ENCODE results near the gene CEP112.

CEP112 gene

GRCh38 chr17:65678546-65678945 is 513.4 kb downstream of the CEP112 start:
- Histone ChIP-seq H3K27me3 (ENCODE audit: insufficient read depth, low read length) (no peaks in the 10 kb centered on the region), H3K4me3 (ENCODE audit: low read length) (no peak overlapping the region), H3K9me3 (ENCODE audit: low read length) (no peaks in the 10 kb centered on the region), H2AFZ (ENCODE audit: low read depth, low read length) (no peak overlapping the region), H3K36me3 (ENCODE audit: insufficient read depth, low read length) (no peaks in the 10 kb centered on the region), H3K4me1 (ENCODE audit: insufficient read depth, low read length) (peaks cover 4% of the 10 kb centered on the region)

DNA sequence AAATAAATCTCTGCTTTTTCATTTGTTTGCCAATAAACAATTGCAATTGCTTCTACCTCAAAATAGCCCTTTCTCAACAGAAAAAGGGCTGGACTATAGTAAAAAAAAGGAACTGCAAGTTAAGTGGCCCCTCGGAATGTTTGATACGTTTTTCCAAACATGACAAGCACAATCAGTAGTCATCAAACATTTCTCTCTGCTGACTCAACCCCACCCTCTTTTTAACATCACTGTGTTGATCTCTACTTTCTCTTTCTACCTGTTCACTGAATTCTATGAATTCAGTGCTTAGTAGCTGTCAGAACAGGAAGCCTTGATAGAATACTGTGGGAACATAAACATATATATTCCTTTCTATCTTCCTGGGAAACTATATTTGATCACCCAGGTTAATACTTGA is 514.0 kb downstream of the CEP112 start:
- H3K36me3 ChIP-seq (ENCODE audit: insufficient read depth, low read length) = no peaks in the 10 kb centered on the region
- H3K27me3 ChIP-seq (ENCODE audit: insufficient read depth, low read length) = no peaks in the 10 kb centered on the region
- H3K4me3 ChIP-seq (ENCODE audit: low read length) = no peak overlapping the region
- peaks cover 4% of the 10 kb centered on the region for H3K4me1 ChIP-seq (ENCODE audit: insufficient read depth, low read length)
- H2AFZ ChIP-seq (ENCODE audit: low read depth, low read length) = no peak overlapping the region
- no peaks in the 10 kb centered on the region for H3K9me3 ChIP-seq (ENCODE audit: low read length)

DNA sequence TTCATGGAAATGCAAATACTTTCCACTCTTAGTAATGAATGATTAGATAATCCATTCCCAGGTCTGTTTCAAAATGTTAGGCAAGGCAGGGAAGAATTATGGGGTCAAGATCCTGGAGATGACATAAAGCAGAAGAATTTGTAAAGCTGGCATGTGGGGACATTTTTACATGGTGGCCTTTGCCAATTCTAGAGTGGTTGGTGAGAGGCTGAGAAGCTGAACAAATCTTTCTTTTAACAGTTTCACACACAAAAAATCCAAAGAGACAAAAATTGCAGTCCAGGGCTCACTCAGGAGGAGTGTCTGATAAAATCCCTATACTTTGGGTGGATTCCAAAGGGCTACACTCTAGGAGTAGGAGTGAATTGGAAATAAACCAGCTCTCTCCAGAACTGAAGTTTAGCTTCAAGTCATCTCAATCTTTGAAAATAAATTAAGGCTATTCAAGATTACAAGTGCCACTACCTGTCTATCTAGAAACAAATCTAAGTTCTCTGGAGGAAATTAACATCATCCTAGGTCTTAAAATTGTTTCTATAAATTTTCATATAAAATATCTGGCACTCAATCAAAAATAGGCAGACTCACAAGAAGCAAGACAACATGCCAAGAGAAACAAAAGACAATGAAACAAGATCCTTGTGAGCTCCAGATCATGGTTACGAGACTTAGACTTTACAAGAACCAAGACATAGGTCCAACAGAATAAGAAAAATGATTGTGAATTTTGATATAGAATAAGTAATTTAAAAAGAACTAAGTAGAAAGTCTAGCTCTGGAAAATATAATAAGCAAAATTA is 517.5 kb downstream of the CEP112 start:
- no peaks in the 10 kb centered on the region for H3K9me3 ChIP-seq (ENCODE audit: low read length)
- no peaks in the 10 kb centered on the region for H3K27me3 ChIP-seq (ENCODE audit: insufficient read depth, low read length)
- H3K4me3 ChIP-seq (ENCODE audit: low read length) = no peak overlapping the region
- no peak overlapping the region for H2AFZ ChIP-seq (ENCODE audit: low read depth, low read length)
- peaks cover 8% of the 10 kb centered on the region for H3K4me1 ChIP-seq (ENCODE audit: insufficient read depth, low read length)
- H3K36me3 ChIP-seq (ENCODE audit: insufficient read depth, low read length) = no peaks in the 10 kb centered on the region

- Histone ChIP-seq H2AFZ (ENCODE audit: low read depth, low read length) (no peak overlapping the region), H3K9me3 (ENCODE audit: low read length) (no peaks in the 10 kb centered on the region), H3K4me3 (ENCODE audit: low read length) (no peak overlapping the region), H3K27me3 (ENCODE audit: insufficient read depth, low read length) (no peaks in the 10 kb centered on the region), H3K4me1 (ENCODE audit: insufficient read depth, low read length) (peaks cover 16% of the 10 kb centered on the region), H3K36me3 (ENCODE audit: insufficient read depth, low read length) (no peaks in the 10 kb centered on the region)
Observed at GRCh38 chr17:65670667-65671371, 521.1 kb downstream of the CEP112 start.

GRCh38 chr17:65668211-65668610 is 523.7 kb downstream of the CEP112 start:
- no peak overlapping the region for H2AFZ ChIP-seq (ENCODE audit: low read depth, low read length)
- no peak overlapping the region for H3K4me3 ChIP-seq (ENCODE audit: low read length)
- peaks cover 6% of the 10 kb centered on the region for H3K9me3 ChIP-seq (ENCODE audit: low read length)
- H3K36me3 ChIP-seq (ENCODE audit: insufficient read depth, low read length) = no peaks in the 10 kb centered on the region
- peaks cover 16% of the 10 kb centered on the region for H3K4me1 ChIP-seq (ENCODE audit: insufficient read depth, low read length)
- H3K27me3 ChIP-seq (ENCODE audit: insufficient read depth, low read length) = no peaks in the 10 kb centered on the region

DNA sequence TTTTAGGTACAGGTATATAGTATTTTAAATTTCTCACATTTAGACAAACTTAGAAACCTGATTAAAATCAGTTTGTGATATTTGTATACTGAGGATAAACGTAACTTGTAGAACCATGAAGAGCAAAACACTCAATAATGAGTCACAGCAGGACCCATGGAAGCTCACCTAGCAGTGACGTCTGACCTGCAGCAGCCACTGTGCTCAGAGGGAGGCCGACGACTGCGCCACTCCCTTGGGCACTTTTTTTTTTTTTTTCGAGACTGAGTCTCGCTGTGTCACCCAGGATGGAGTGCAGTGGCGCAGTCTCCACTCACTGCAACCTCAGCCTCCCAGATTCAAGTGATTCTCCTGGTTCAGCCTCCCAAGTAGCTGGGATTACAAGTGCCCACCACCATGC is 524.3 kb downstream of the CEP112 start:
- Histone ChIP-seq H3K9me3 (ENCODE audit: low read length) (peaks cover 6% of the 10 kb centered on the region), H3K36me3 (ENCODE audit: insufficient read depth, low read length) (no peaks in the 10 kb centered on the region), H2AFZ (ENCODE audit: low read depth, low read length) (no peak overlapping the region), H3K4me3 (ENCODE audit: low read length) (no peak overlapping the region), H3K4me1 (ENCODE audit: insufficient read depth, low read length) (peaks cover 20% of the 10 kb centered on the region), H3K27me3 (ENCODE audit: insufficient read depth, low read length) (no peaks in the 10 kb centered on the region)

GRCh38 chr17:65666876-65667321 is 525.0 kb downstream of the CEP112 start:
- H2AFZ ChIP-seq (ENCODE audit: low read depth, low read length) = no peak overlapping the region
- H3K4me3 ChIP-seq (ENCODE audit: low read length) = no peak overlapping the region
- H3K4me1 ChIP-seq (ENCODE audit: insufficient read depth, low read length) = peaks cover 26% of the 10 kb centered on the region
- H3K27me3 ChIP-seq (ENCODE audit: insufficient read depth, low read length) = no peaks in the 10 kb centered on the region
- no peaks in the 10 kb centered on the region for H3K36me3 ChIP-seq (ENCODE audit: insufficient read depth, low read length)
- peaks cover 6% of the 10 kb centered on the region for H3K9me3 ChIP-seq (ENCODE audit: low read length)

GRCh38 chr17:65665966-65666365 is 526.0 kb downstream of the CEP112 start:
- Histone ChIP-seq H3K36me3 (ENCODE audit: insufficient read depth, low read length) (no peaks in the 10 kb centered on the region), H3K9me3 (ENCODE audit: low read length) (peaks cover 6% of the 10 kb centered on the region), H3K4me3 (ENCODE audit: low read length) (no peak overlapping the region), H3K4me1 (ENCODE audit: insufficient read depth, low read length) (peaks cover 23% of the 10 kb centered on the region), H2AFZ (ENCODE audit: low read depth, low read length) (no peak overlapping the region), H3K27me3 (ENCODE audit: insufficient read depth, low read length) (no peaks in the 10 kb centered on the region)

DNA sequence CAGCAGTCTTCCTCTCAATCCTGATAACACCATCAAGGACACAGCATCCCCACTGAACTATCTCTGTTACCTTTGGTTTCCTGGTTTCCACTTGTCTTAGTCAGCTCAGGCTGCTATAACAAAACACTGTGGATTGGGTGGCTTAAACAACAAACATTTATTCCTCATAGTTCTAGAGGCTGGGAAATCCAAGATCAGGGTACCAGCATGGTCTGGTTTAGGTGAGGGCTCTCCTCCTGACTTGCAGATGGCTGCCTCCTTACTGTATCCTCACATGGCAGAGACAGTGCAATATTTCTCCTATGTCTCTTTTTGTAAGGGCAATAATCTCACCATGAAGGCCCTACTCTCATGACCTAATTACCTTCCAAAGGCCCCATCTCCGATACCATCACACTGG is 527.2 kb downstream of the CEP112 start:
- Histone ChIP-seq H3K9me3 (ENCODE audit: low read length) (peaks cover 6% of the 10 kb centered on the region), H3K27me3 (ENCODE audit: insufficient read depth, low read length) (no peaks in the 10 kb centered on the region), H3K4me1 (ENCODE audit: insufficient read depth, low read length) (peaks cover 23% of the 10 kb centered on the region), H3K36me3 (ENCODE audit: insufficient read depth, low read length) (no peaks in the 10 kb centered on the region), H2AFZ (ENCODE audit: low read depth, low read length) (no peak overlapping the region), H3K4me3 (ENCODE audit: low read length) (no peak overlapping the region)

DNA sequence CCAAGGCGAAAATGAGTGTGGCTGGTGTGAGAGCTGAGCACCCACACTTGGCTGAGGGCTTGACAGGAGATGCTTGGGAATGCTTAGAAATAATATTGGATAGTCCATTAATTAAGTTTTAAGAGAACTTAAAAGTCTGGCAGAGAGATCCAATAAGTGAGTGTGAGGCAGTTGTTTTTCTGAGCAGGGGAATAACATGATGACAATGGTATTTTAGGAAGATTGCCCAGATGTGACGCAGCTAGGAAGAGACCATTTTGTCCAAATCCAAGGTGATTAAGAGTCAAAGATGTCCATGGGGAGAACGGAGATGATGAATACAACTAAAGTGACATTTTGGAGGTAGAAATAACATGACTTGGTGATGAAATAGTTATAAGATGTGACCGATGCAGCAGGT is 527.7 kb downstream of the CEP112 start:
- H3K4me1 ChIP-seq (ENCODE audit: insufficient read depth, low read length) = peaks cover 23% of the 10 kb centered on the region
- H3K4me3 ChIP-seq (ENCODE audit: low read length) = no peak overlapping the region

GRCh38 chr17:65662196-65662595 is 529.7 kb downstream of the CEP112 start:
- Histone ChIP-seq H3K36me3 (ENCODE audit: insufficient read depth, low read length) (no peaks in the 10 kb centered on the region), H3K9me3 (ENCODE audit: low read length) (peaks cover 6% of the 10 kb centered on the region), H3K4me1 (ENCODE audit: insufficient read depth, low read length) (peaks cover 17% of the 10 kb centered on the region), H2AFZ (ENCODE audit: low read depth, low read length) (no peak overlapping the region), H3K4me3 (ENCODE audit: low read length) (no peak overlapping the region), H3K27me3 (ENCODE audit: insufficient read depth, low read length) (no peaks in the 10 kb centered on the region)

More for the DNA sequence above, 527.7 kb downstream of the CEP112 start:
- H3K36me3 ChIP-seq (ENCODE audit: insufficient read depth, low read length) = no peaks in the 10 kb centered on the region
- H3K27me3 ChIP-seq (ENCODE audit: insufficient read depth, low read length) = no peaks in the 10 kb centered on the region
- no peak overlapping the region for H2AFZ ChIP-seq (ENCODE audit: low read depth, low read length)
- peaks cover 6% of the 10 kb centered on the region for H3K9me3 ChIP-seq (ENCODE audit: low read length)

- Histone ChIP-seq H3K9me3 (ENCODE audit: low read length) (peaks cover 6% of the 10 kb centered on the region), H3K4me1 (ENCODE audit: insufficient read depth, low read length) (peaks cover 18% of the 10 kb centered on the region), H3K36me3 (ENCODE audit: insufficient read depth, low read length) (no peaks in the 10 kb centered on the region), H3K4me3 (ENCODE audit: low read length) (no peak overlapping the region), H2AFZ (ENCODE audit: low read depth, low read length) (no peak overlapping the region), H3K27me3 (ENCODE audit: insufficient read depth, low read length) (no peaks in the 10 kb centered on the region)
Observed at GRCh38 chr17:65660947-65661346, 531.0 kb downstream of the CEP112 start.

- H3K4me3 ChIP-seq (ENCODE audit: low read length) = no peak overlapping the region
- no peaks in the 10 kb centered on the region for H3K36me3 ChIP-seq (ENCODE audit: insufficient read depth, low read length)
- peaks cover 6% of the 10 kb centered on the region for H3K9me3 ChIP-seq (ENCODE audit: low read length)
- H2AFZ ChIP-seq (ENCODE audit: low read depth, low read length) = no peak overlapping the region
- H3K4me1 ChIP-seq (ENCODE audit: insufficient read depth, low read length) = peaks cover 18% of the 10 kb centered on the region
- no peaks in the 10 kb centered on the region for H3K27me3 ChIP-seq (ENCODE audit: insufficient read depth, low read length)
Observed at GRCh38 chr17:65660078-65660477, 531.9 kb downstream of the CEP112 start.
